SU-DHL-6 (cell line): Measurements from ENCODE around the gene CDC42BPG.

Source experiments
- CTCF ChIP-seq: fragments of 200-600 bp; sonication (generic); IDR thresholded peaks from one replicate; pipeline ENCODE4 v1.5.1; 2017; ENCODE audit warnings: antibody characterized with exemption, mild to moderate bottlenecking, low read length, moderate library complexity; ENCODE audit not compliant: insufficient read depth, poor library complexity, severe bottlenecking
- EZH2phosphoT487 ChIP-seq: fragments of 200-600 bp; sonication (generic), shearing (Covaris generic); conservative IDR thresholded peaks from 2 replicates; pipeline ENCODE4 v1.6.1; 2018; ENCODE audit warnings: mild to moderate bottlenecking, antibody characterized with exemption, low read length, moderate library complexity, mixed read lengths

- TF ChIP-seq CTCF = no peak
- TF ChIP-seq EZH2phosphoT487 = no peak
Measured at GRCh38 chr11:64868904-64869570, 24.6 kb upstream of the CDC42BPG start.
